Kidney epithelial cell (primary cell): Measurements from ENCODE around the gene KBTBD4. TPM values are rescaled to one million over a fixed set of nuclear protein-coding genes. Genes with fewer than 3 reads are reported as not detected.

Source experiments
- DNase-seq: peaks from one replicate; pipeline ENCODE4 v3.0.0-alpha.2; 2010; ENCODE audit warnings: low read depth
- H3K27me3 ChIP-seq: 2 replicates; pipeline ENCODE4 v1.6.0; 2011; ENCODE audit warnings: low read length; ENCODE audit not compliant: control insufficient read depth, insufficient read depth
- H3K36me3 ChIP-seq: 2 replicates; pipeline ENCODE4 v1.5.1; 2011; ENCODE audit warnings: low read length; ENCODE audit not compliant: control insufficient read depth, insufficient read depth
- H3K4me3 ChIP-seq: 2 replicates; pipeline ENCODE4 v1.5.1; 2011; ENCODE audit warnings: low read depth, mild to moderate bottlenecking, control low read depth, low read length
- total RNA-seq: library from RNA; depleted of rRNA; stranded (reverse); fragments of >200 nt; gene quantifications from 2 replicates; pipeline ENCODE4 v1.2.3, GENCODE V29; 2015
- TF ChIP-seq, protein P1 (sequence below): IDR thresholded peaks from 2 replicates; pipeline ENCODE4 v1.5.1; 2011; ENCODE audit warnings: mild to moderate bottlenecking, moderate library complexity, low read length, control low read depth, inconsistent platforms; ENCODE audit not compliant: insufficient read depth, poor library complexity, severe bottlenecking

Gene KBTBD4
- total RNA-seq, 1 donor from 2014 or later = 19.6 TPM

DNA sequence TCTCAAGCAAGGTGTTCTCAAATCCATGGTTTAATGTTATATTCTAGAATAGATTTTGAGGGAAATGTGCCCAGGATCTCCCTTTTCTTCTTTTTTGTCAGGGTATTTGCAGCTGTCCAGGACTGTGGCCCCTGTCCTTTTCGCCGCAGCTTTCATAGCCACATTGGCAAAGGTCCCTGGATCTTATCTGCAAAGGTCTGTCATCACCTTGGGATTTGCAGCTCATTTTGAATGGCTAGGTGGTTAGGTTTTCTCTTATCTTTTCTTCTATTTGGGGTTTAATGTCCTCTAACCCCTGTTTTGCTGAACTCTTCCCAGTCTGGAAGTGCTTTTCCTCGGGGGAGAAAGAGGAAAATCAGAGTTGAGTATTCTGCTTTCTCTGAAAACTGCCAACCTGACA is 27.2 kb upstream of the KBTBD4 start:
- Histone ChIP-seq H3K27me3 (no peaks in the 10 kb centered on the region), H3K4me3 (no peak overlapping the region), H3K36me3 (no peaks in the 10 kb centered on the region)
- no peak for DNase-seq
- TF ChIP-seq, protein P1, sequence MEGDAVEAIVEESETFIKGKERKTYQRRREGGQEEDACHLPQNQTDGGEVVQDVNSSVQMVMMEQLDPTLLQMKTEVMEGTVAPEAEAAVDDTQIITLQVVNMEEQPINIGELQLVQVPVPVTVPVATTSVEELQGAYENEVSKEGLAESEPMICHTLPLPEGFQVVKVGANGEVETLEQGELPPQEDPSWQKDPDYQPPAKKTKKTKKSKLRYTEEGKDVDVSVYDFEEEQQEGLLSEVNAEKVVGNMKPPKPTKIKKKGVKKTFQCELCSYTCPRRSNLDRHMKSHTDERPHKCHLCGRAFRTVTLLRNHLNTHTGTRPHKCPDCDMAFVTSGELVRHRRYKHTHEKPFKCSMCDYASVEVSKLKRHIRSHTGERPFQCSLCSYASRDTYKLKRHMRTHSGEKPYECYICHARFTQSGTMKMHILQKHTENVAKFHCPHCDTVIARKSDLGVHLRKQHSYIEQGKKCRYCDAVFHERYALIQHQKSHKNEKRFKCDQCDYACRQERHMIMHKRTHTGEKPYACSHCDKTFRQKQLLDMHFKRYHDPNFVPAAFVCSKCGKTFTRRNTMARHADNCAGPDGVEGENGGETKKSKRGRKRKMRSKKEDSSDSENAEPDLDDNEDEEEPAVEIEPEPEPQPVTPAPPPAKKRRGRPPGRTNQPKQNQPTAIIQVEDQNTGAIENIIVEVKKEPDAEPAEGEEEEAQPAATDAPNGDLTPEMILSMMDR = no peak

DNA sequence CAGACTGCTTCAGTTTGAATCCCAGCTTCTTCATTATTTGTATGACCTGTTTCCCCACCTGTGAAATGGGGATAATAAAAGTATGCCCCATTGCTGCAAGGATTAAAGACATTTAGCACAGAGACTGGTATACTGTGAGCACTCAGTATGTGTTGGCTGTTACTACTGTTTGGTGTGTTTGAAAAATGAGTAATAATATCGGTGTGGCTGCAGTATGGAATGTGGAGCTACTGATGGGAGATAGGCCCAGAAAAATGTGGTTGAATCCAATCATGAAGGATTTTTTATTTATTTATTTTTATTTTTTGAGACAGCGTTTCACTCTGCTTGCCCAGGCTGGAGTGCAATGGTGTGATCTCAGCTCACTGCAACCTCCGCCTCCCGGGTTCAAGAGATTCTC is 24.5 kb upstream of the KBTBD4 start:
- H3K36me3 ChIP-seq = no peaks in the 10 kb centered on the region
- no peaks in the 10 kb centered on the region for H3K27me3 ChIP-seq
- TF ChIP-seq, protein P1 = no peak
- H3K4me3 ChIP-seq = no peak overlapping the region
- DNase-seq = no peak

DNA sequence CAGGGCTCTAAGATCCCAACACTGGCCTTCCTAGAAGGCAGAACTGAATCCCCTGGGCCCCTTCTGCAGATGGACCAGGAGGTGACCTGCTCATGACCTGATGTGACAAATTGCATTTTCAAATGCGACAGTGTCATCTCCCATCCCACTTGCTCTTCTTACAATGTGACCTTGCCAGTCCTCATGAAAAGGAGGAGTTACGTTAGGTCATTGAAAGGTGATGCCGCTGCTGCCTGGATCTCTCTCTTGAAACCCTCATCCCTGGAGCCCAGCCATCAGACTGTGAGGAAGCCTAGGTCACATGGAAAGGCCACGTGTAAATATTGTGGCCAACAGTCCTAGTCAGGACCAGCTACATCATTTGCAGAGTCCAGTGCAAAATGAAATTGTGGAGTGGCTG is 21.1 kb upstream of the KBTBD4 start:
- TF ChIP-seq, protein P1 = no peak
- Histone ChIP-seq H3K27me3 (peaks cover 6% of the 10 kb centered on the region), H3K4me3 (no peak overlapping the region), H3K36me3 (no peaks in the 10 kb centered on the region)
- no peak for DNase-seq

DNA sequence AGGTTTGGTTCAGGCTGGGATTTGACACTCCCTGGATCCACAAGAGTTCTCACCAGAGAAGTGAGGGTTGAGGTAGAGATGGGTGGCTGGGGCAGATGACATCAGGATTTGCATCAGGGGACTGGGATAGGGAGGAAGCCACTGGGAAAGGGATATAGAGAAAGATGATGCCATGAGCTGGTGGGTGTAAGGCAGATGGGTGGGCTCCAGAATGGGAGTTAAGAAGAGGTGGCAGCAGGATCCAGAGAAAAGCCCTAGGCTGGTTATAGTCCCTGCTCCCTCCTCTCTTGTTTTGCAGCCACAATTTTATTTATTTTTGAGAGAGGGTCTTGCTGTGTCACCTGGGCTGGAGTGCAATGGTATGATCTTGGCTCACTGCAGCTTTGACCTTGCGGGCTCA is 17.2 kb upstream of the KBTBD4 start:
- Histone ChIP-seq H3K36me3 (no peaks in the 10 kb centered on the region), H3K4me3 (no peak overlapping the region), H3K27me3 (peaks cover 40% of the 10 kb centered on the region)
- DNase-seq = no peak
- TF ChIP-seq, protein P1 = no peak

DNA sequence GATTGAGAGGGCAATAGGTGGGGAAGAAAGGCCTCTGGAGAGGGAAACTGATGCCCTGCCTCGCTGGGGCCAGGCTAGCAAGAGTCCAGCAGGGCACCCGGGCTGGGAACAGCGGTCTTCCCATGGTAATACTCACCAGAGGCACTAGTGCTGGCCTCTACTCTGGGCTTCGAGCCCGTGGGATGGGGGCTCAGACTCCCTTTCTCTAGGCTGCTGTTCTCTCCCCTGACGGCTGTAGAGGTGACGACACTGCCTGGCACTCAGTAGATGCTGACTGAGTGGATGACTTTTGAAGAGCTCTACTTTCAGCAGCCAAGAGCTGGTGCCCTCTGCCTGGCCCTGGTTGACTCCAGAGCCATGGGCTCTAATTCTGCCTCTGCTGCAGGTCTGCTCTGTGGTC is 16.3 kb upstream of the KBTBD4 start:
- H3K27me3 ChIP-seq = peaks cover 43% of the 10 kb centered on the region
- TF ChIP-seq, protein P1 = no peak
- H3K4me3 ChIP-seq = no peak overlapping the region
- no peak for DNase-seq
- H3K36me3 ChIP-seq = no peaks in the 10 kb centered on the region
